ENCODE results near the gene P2RY6.

GRCh38 chr11:73268671-73269271 is 3.4 kb upstream of the P2RY6 start:
- no peak for TF ChIP-seq GATA2 (IDR thresholded peaks at IDR 0.05; ENCODE audit: low read depth, low read length)
- TF ChIP-seq GATA3 (IDR thresholded peaks at IDR 0.05; ENCODE audit: low read depth, low read length): no peak

Measured in SH-SY5Y (cell line).